Mucosa of descending colon (tissue), 3 donors: ENCODE measurements around the gene ATG7. TPM values are rescaled to one million over a fixed set of nuclear protein-coding genes. Genes with fewer than 3 reads are reported as not detected.

Source experiments
- ATAC-seq: fragments of 200-7000 bp; cut with Tn5 transposase; one replicate; pipeline ENCODE4 v1.9.1; 2020; ENCODE audit warnings: mild to moderate bottlenecking, moderate library complexity
- DNase-seq, 3 donors: peaks; one replicate each; pipeline ENCODE4 v3.0.0-alpha.2; 2020
- H3K36me3 ChIP-seq: fragments of 200-600 bp; one replicate; pipeline ENCODE4 v1.8.0; 2021; ENCODE audit warnings: low read depth, mild to moderate bottlenecking
- H3K4me1 ChIP-seq: fragments of 200-600 bp; one replicate; pipeline ENCODE4 v1.8.0; 2021; ENCODE audit warnings: low read depth, mild to moderate bottlenecking
- H3K4me3 ChIP-seq: fragments of 200-600 bp; one replicate; pipeline ENCODE4 v1.8.0; 2021; ENCODE audit warnings: mild to moderate bottlenecking
- H3K9me3 ChIP-seq: fragments of 200-600 bp; one replicate; pipeline ENCODE4 v1.8.0; 2021; ENCODE audit warnings: mild to moderate bottlenecking
- CTCF ChIP-seq: fragments of 200-600 bp; IDR thresholded peaks from one replicate; pipeline ENCODE4 v1.8.0; 2022; ENCODE audit warnings: antibody characterized with exemption, mild to moderate bottlenecking
- intact Hi-C, 2 donors: fragments of 100-400 bp; cut with DNase I in 1 of 2; cut with micrococcal nuclease in 1 of 2; formaldehyde crosslinking; loops; one replicate each; pipeline versions ENCODE4 v1.11.0 to v1.11.1; 2022; cut with DNase I, micrococcal nuclease
- total RNA-seq, 3 donors: library from RNA; stranded (reverse); fragmentation: NEBNext Ultra II Directional in 2 of 3; extraction: Animal tissue kit (Norgen Biotek cat#: 25700) in 2 of 3; gene quantifications; one replicate each; pipeline versions ENCODE4 v1.2.1 to v1.2.4, GENCODE V29; 2021 to 2023
- donor health status: DM: no; HTN: no; CAD: no; lungs with moderate emphysema.
- donor health status: DM: no; HTN: no; CAD: no.
- donor health status: DM: no; HTN: yes; CAD: no.

The ATG7 gene
- total RNA-seq, 3 donors from 2014 or later = 40.4 to 49.6 (median 43.3) TPM

DNA sequence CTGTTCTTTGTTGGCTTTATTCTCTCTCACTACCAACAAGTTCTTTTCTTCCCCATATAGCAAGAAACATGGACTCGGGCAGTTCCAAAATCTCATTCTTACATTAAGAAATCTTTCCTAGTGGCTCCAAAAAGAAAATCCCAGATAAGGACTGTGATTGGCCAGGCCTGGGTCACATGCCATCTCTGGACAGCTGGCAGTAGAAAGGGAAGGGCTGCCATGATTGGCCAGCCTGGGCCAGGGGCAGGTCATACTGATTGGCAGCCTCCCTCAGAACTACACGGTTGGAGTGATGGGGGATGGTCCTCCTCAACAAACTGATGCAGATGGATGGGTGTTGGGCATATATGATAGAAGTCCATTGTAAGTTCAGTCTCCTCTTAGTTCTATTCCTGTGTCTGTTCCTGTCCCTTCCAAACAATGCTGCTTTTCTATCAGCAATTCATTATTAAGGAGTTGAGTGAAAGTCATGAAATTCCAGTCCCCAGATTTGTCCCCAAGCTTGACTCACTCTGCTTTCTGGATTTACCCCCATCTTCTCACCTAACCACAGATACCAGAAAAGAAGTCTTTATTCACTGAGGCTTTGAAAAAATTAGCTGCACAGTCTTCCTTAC, 175.5 kb downstream of the ATG7 start:
- intact Hi-C loops = no loop called here
- H3K4me1 ChIP-seq = no peaks in the 10 kb centered on the region
- H3K36me3 ChIP-seq = no peaks in the 10 kb centered on the region
- no peak for ATAC-seq
- H3K4me3 ChIP-seq = no peak overlapping the region
- no peaks in the 10 kb centered on the region for H3K9me3 ChIP-seq
- no peak for TF ChIP-seq CTCF
- no peak for DNase-seq

DNA sequence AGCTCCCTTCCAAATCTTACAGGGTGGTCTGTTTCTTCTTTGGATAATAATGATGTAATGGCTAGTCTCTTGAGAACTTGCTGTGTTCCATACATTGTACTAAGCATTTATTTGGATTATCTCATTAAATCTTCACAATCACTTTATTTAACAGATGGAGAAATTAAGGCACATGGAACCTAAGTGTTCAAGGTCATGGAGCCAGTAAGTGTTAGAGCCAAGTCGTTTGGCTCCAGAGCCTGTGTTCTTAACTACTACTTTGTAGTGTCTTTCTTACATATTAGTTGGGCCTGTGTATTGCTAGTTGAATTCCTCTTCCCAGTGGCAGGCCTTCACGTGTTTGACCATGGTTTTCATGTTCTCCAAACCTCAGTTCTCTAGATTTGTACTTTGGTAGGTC, 177.8 kb downstream of the ATG7 start:
- DNase-seq (no peak), ATAC-seq (no peak)
- no peaks in the 10 kb centered on the region for H3K9me3 ChIP-seq
- H3K4me1 ChIP-seq = no peaks in the 10 kb centered on the region
- intact Hi-C loops = no loop called here
- no peak for TF ChIP-seq CTCF
- no peaks in the 10 kb centered on the region for H3K36me3 ChIP-seq
- H3K4me3 ChIP-seq = no peak overlapping the region

DNA sequence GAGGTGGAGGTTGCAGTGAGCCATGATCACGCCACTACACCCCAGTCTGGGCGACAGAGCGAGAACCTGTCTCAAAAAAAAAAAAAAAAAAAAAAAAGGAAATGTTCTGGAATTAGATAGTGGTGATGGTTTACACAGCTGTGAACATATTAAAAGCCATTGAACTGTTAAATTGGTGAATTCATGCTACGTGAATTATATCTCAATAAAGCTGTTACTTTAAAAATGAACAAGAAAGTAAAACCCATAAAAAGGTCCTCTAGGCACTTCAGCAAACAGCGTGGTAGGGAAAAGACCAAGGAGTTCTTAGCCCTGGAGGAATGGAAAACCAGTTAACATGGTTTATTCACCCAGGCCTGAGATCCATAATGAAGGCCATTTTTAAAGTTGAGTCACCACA, 180.1 kb downstream of the ATG7 start:
- intact Hi-C loops = no loop called here

DNA sequence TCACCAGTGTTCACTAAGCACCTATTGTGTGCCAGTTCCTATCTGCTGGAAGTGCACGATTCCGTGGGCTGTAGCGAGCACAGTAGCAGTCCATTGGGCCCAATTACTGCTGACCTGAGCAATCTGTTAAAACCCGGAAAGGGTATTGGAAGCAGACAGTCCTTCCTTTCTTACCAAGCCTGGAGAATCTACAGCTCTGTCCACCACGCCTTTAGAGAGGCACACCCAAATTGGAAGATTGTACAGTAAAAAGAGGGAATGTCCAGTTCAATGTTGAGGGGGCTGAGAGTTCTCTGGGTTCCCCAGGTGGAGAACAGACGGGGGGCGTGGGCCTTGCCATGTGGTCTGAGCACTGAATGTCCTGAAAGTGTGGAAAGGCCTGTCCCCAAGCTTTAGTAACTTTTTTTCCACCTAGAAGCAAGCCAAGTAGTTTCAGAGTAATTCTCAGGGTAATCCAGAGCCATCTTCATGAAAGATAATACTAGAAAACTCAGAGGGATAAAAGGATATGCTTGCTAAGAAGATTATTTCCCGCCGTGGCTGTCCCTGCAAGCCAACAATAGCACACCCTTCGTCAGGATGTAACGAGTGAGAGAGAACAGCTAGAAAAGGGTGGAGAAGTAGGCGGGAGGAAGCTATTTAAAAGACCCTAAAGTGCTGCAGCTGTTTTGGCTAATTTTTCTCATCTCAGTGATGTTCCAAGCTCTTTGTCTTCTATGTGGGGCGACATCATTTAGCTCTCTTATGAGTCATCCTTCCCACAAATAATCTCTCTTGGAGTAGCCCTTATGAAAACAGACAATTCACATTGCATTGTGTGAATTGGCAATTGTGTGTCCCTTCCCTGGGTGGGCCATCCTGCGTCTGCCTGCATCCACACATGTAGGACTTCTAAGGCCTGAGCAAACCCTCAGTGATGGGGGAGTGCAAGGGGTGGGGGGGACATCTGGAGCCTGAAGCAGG, 181.0 kb downstream of the ATG7 start:
- TF ChIP-seq CTCF = no peak
- ATAC-seq (peak; percentile 31), DNase-seq (peak in 1 of 3 donors; percentile 4)
- Histone ChIP-seq H3K4me3 (no peak overlapping the region), H3K9me3 (no peaks in the 10 kb centered on the region), H3K36me3 (no peaks in the 10 kb centered on the region), H3K4me1 (no peaks in the 10 kb centered on the region)
- intact Hi-C loops = no loop called here

More for the DNA sequence above, 180.1 kb downstream of the ATG7 start:
- H3K36me3 ChIP-seq = no peaks in the 10 kb centered on the region
- H3K4me1 ChIP-seq = no peaks in the 10 kb centered on the region
- ATAC-seq (no peak), DNase-seq (no peak)
- H3K9me3 ChIP-seq = no peaks in the 10 kb centered on the region
- no peak for TF ChIP-seq CTCF
- H3K4me3 ChIP-seq = no peak overlapping the region

GRCh38 chr3:11455956-11456355, 183.8 kb downstream of the ATG7 start:
- intact Hi-C loops = no loop called here
- Histone ChIP-seq H3K9me3 (no peaks in the 10 kb centered on the region), H3K4me1 (no peaks in the 10 kb centered on the region), H3K36me3 (no peaks in the 10 kb centered on the region), H3K4me3 (no peak overlapping the region)
- TF ChIP-seq CTCF = no peak
- DNase-seq = no peak
- no peak for ATAC-seq
